Fibroblast of skin of abdomen (primary cell): Measurements from ENCODE around the gene HIRA.
A peak's percentile ranks its signal among the peaks of the same experiment; 100 is the strongest.
"Not testable (repeated sequence)": the region's sequence is repeated elsewhere in the genome, so short reads cannot be mapped to it uniquely, and the experiment has no call there.

Experiments used
- DNase-seq: peaks from one replicate; pipeline ENCODE4 v3.0.0-alpha.2; 2013

The HIRA gene

DNA sequence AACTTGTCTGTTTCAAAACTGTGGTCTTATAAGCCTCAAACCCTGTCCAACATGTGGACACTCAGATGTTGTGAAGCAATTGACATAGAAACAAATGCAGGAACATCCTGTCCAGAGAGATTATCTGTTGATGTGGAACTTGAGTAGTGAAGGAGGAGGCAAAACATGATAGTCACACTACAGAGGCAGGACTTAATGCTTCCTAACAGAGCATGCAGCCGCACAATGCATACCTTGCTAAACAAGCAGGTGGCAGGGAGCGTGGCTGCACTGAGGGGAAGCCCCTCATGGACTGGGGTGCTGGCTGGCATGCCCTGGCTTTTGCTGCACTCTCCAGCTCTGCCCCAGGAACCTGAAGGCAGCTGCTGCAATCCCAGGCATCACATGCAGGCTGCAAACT, 10.6 kb upstream of the HIRA start:
- DNase-seq = no peak

DNA sequence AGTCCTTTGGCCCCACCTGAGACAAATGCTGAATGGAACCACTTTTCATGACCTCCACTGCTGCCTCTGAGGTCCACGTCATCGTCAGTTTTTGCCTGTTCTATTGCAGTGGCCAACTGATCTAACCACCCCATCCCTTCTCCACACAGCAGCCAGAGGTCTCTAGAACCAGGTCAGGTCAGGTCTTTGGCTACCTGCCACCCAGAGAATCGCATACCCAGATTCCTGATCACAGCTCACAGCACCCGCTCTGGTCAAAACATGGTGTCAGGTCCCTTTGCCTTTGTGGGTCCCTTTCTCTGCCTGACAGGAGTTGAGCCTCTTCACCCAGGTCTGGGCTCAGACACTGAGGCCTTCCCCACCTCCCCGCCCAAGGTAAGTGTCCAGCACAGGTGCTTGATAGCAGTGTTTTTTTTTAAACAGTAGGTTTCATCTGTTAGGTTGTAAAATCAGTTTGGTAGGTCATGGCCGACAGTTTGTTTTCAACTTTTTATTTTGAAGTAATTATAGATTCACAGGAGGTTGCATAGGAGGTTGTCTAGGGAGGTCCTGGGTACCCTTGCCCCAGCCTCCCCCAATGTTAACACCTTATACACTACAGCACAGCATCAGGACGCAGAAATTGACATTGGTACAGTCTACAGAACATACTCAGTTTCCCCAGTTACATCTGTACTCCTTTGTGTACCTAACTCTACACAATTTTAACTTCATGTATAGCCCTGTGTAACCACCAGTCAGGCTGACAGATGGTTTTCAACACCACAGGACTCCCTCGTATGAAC, 9.1 kb upstream of the HIRA start:
- DNase-seq = no peak

GRCh38 chr22:19438298-19438697, 6.8 kb upstream of the HIRA start:
- DNase-seq = no peak

DNA sequence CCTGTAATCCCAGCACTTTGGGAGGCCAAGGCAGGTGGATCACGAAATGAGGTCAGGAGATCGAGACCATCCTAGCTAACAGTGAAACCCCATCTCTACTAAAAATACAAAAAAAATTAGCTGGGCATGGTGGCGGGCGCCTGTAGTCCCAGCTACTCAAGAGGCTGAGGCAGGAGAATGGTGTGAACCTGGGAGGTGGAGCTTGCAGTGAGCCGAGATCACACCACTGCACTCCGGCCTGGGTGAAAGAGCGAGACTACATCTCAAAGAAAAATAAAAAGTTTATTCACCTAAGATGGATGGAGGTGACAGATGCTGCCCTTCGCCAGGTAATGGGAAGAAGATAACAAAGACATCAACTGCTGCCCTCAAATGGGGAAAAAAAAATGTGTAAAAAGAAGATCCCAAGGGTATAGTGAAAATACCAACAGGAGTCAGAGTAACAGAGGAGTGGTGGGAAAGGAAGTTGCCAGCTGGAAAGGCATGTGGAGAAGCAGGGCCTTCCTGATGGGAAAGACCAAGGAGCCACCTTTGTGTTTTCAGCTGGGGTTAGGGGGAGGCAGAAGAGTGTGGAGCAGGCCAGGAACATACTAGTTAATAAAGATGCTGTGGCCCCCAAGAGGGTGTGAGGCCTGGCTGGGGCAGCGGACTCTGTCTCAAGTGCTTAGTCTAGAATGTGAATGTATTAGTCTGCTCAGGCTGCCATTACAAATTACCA, 5.1 kb upstream of the HIRA start:
- DNase-seq = not testable (repeated sequence)

DNA sequence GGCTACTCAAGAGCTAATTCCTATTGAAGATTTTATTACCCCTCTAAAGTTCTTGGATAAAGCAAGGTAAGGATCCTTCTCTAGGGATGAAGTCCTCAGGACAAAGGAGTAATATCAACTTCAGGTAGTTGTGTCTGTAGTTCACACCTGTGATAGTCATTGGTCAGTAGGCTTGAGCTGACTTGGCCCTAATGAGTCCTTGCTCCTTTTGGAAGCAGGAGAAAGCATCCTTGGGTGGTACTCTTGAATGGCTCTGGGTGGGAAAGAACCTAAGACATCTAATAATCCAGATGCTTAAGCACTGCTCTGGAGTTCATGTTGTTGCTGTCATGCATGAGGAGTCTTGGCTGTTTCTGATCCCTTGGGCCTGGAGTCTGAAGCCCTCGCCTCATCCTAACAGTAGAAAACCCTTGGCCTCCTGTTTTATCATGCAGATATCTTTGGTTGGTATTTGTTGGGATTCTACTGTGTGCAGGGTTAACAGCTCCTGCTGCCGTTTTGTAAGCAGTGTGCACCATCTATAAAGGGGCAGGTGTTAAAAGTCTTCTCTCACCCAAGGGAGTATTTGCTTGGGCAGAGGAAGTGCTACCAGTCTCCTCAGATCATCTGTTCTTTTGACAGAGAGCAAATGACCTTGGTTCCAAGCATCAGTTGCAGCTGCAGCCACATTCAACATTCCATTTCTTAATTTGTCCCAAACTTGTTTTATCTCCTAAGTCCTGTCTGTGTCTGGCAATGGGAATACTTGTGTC, 3.5 kb upstream of the HIRA start:
- no peak for DNase-seq

DNA sequence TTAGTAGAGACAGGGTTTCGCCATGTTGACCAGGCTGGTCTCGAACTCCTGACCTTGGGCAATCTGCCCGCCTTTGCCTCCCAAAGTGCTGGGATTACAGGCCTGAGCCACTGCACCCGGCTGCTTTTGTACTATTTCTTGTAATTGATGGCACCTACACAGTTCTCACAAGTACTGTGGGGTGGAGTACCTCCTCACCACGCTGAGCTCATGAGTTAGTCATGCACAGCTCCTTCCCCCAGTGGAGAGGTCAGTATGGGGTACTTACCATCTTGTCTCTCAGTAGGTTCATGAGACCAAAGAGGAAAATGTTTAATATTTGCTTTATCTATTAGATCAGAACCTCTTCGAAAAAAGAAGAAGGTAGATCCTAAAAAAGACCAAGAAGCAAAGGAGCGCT, 2.9 kb upstream of the HIRA start:
- no peak for DNase-seq

- peak; percentile 94 for DNase-seq
Measured at GRCh38 chr22:19432133-19432851, 759 bp upstream of the HIRA start, which contains the start of gene MRPL40. Gene MRPL40, plus strand, starts transcription at chr22:19432545. Its CDS starts 10 bp downstream, at chr22:19432555.

- DNase-seq = peak; percentile 9
Measured at GRCh38 chr22:19430890-19431541, 517 bp downstream of the HIRA start.

GRCh38 chr22:19429950-19430889, 1.3 kb downstream of the HIRA start:
- DNase-seq = peak; percentile 64

GRCh38 chr22:19424186-19424500, 7.4 kb downstream of the HIRA start:
- DNase-seq = no peak

- no peak for DNase-seq
Measured at GRCh38 chr22:19422440-19423301, 8.9 kb downstream of the HIRA start.

DNA sequence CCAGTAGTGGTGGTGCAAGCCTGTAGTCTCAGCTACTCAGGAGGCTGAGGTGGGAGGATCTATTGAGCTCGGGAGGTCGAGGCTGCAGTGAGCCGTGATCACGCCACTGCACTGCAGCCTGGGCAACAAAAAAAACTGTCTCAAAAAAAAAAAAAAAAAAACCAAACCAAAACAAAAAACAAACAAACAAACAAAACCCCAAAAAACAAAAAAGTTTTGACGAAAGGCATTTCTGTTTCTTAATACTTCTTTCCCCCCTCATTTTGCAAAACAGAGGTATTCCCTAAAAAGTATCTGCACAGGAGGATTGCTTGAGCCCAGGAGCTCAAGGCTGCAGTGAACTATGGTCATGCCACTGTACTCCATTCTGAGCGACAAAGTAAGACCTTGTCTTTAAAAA, 11.2 kb downstream of the HIRA start:
- no peak for DNase-seq

GRCh38 chr22:19419464-19420178, 11.9 kb downstream of the HIRA start:
- DNase-seq = no peak

- DNase-seq = no peak
Measured at GRCh38 chr22:19419086-19419463, 12.5 kb downstream of the HIRA start.

- no peak for DNase-seq
Measured at GRCh38 chr22:19412923-19413322, 18.6 kb downstream of the HIRA start.

GRCh38 chr22:19412478-19412877, 19.1 kb downstream of the HIRA start:
- DNase-seq = no peak

DNA sequence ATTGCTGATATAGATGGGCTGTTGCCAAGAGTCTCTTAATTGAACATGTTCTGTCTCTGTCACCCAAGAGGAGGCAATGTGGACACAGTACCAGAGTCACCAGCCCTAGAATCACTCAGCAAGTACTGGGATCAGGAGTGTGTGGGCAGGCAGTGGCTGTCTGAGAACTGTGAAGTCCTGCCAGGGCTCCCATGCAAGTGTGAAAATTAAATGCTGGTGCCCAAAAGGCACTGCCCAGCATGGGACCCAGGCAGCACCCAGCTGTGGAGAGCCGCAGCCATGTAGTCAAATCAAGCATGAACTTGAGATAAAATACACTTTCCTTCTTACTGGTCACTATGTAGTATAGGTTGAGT, 19.9 kb downstream of the HIRA start:
- no peak for DNase-seq

DNA sequence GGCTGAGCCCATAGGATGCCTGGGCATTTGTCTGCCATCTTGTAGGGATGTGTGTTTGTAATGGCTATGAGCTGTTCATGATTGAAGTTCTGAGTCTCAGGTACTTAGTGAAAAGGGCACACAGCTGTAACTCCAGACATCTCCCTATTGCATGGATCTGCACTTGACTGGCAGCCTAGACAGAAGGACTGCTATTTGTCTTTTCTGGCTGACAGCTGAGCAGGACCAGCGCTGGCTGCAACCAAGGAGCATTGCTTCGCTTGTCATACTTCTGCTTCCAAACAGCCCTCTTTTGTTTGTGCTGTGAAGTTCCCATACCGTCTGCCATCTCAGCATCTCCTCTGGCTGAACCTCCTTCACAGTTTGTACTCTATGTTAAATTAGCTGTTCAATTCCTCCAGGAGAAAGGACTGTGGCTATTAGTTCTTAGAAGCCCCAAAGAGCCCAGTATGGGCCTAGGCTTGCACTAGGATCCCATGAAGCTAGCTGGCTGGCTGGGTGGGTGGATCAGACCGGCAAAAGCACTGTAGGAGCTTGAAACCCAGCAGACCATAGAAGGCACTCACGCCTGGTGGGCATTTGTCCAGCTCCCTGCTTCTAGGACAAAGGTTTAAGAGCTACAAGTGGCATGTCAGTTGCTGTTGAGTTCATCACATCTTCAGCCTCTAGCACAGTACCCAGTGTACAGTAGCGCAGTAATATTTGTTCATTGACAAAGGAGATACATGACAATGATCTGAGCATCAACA, 20.4 kb downstream of the HIRA start:
- no peak for DNase-seq
